ACC112 (cell line): Measurements from ENCODE around the gene LZTR1.

ENCODE experiments used
- H2AFZ ChIP-seq: fragments of 200-600 bp; sonication (generic); one replicate; pipeline ENCODE4 v1.6.0; 2017; ENCODE audit warnings: antibody characterized with exemption, low read length; ENCODE audit not compliant: unreplicated experiment
- H3K27ac ChIP-seq: fragments of 200-600 bp; sonication (generic); 2 replicates; pipeline ENCODE4 v1.5.1; 2014; ENCODE audit warnings: low read depth, mild to moderate bottlenecking, antibody characterized with exemption, low read length, moderate library complexity
- H3K27me3 ChIP-seq: fragments of 200-600 bp; sonication (generic); 2 replicates; pipeline ENCODE4 v1.6.1; 2014; ENCODE audit warnings: mild to moderate bottlenecking, antibody characterized with exemption, low read length, moderate library complexity, mixed read lengths; ENCODE audit not compliant: insufficient read depth
- H3K36me3 ChIP-seq: fragments of 200-600 bp; sonication (generic); 2 replicates; pipeline ENCODE4 v1.6.1; 2016; ENCODE audit warnings: mild to moderate bottlenecking, antibody characterized with exemption, low read length, moderate library complexity, mixed read lengths; ENCODE audit not compliant: insufficient read depth
- H3K4me1 ChIP-seq: fragments of 200-600 bp; sonication (generic); one replicate; pipeline ENCODE4 v1.6.1; 2016; ENCODE audit warnings: low read length, mixed read lengths; ENCODE audit not compliant: insufficient read depth, unreplicated experiment, control insufficient read depth
- H3K4me3 ChIP-seq: fragments of 200-600 bp; sonication (generic); 2 replicates; pipeline ENCODE4 v1.5.1; 2014; ENCODE audit warnings: mild to moderate bottlenecking, low read depth, low read length
- H3K79me2 ChIP-seq: fragments of 200-600 bp; sonication (generic); one replicate; pipeline ENCODE4 v1.6.0; 2016; ENCODE audit warnings: low read length; ENCODE audit not compliant: control insufficient read depth, unreplicated experiment, insufficient read depth

Gene LZTR1

GRCh38 chr22:21014202-21014725, 32.2 kb downstream of the LZTR1 start:
- Histone ChIP-seq H3K79me2 (no peaks in the 10 kb centered on the region), H3K4me3 (peak overlapping the region; percentile 76), H3K36me3 (no peaks in the 10 kb centered on the region), H3K4me1 (peaks cover 16% of the 10 kb centered on the region), H3K27me3 (no peaks in the 10 kb centered on the region), H2AFZ (peak overlapping the region; percentile 48), H3K27ac (peak overlapping the region; percentile 42)

DNA sequence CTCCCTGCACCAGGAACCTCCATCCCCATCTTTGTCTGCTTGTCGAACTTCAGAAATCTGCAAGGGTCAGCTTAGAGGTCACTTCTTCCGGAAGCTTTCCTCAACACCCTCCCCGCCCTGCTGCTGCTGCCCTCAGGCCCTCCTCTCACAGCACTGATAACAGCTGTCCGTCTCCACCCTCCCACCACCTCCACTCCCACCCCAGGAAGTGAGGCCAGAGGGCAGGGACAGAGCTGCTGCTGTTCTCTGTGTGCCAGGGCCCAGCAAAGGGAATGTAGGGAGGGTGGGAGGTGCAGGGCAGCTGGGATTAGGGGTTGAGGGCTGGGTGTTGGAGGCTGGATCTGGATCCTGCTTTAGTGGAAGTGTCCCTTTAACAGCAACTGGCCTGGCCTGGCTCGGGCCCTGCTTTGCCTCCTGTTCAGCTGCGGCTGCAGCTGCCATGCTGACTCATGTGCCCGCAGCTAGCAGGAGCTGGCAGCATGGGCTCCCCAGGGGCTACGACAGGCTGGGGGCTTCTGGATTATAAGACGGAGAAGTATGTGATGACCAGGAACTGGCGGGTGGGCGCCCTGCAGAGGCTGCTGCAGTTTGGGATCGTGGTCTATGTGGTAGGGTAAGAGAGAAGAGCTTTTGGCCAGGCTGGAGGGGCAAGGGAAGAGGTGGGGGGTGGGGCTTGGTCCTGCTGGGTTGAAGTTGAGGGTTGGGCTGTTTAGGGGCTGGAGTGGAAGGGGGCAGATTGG, 32.8 kb downstream of the LZTR1 start, which contains the start of gene P2RX6:
P2RX6 (plus strand) TSS at position 440 of the 740 bp plus-strand sequence; CDS start at position 450, 10 bp downstream.
- peak within 1 kb of the TSS; percentile 42 for H3K27ac ChIP-seq
- H3K4me3 ChIP-seq, result peak within 1 kb of the TSS; percentile 76
- H3K79me2 ChIP-seq, result no peaks in the 10 kb centered on the region
- no peaks in the 10 kb centered on the region for H3K36me3 ChIP-seq
- H3K4me1 ChIP-seq, result peaks cover 16% of the 10 kb centered on the region
- peak within 1 kb of the TSS; percentile 48 for H2AFZ ChIP-seq
- H3K27me3 ChIP-seq, result no peaks in the 10 kb centered on the region

DNA sequence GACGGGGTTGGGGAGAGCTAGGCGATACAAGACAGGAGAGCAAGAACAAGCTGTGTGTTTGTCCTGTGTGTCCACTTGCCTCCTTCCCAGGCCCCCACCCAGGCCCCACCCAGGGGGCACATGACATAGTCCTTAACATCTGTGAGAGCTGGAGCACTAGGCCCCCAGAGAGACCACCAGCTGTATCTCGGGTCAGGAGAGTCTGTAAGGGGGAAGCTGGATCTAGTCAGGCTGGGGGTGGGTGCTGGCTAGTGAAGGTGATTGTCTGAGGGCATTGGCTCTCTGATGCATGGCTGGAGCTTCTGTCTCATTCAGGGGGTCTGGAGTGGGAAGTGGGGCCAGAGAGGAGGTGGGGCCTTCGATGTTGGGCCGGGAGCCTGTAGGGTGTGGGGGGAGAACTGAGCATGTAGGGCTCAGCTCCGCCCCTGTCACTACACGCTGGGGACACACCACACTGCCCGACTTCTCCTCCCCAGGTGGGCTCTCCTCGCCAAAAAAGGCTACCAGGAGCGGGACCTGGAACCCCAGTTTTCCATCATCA, 33.4 kb downstream of the LZTR1 start:
- no peak overlapping the region for H2AFZ ChIP-seq

GRCh38 chr22:21016644-21017420, 34.7 kb downstream of the LZTR1 start:
- Histone ChIP-seq H3K36me3 (no peaks in the 10 kb centered on the region), H3K79me2 (no peaks in the 10 kb centered on the region), H3K4me1 (peaks cover 16% of the 10 kb centered on the region), H3K27me3 (no peaks in the 10 kb centered on the region), H3K27ac (no peak overlapping the region), H3K4me3 (no peak overlapping the region), H2AFZ (no peak overlapping the region)

More for the DNA sequence above, 33.4 kb downstream of the LZTR1 start:
- Histone ChIP-seq H3K4me3 (peak overlapping the region; percentile 76), H3K36me3 (no peaks in the 10 kb centered on the region), H3K27me3 (no peaks in the 10 kb centered on the region), H3K4me1 (peaks cover 16% of the 10 kb centered on the region), H3K79me2 (no peaks in the 10 kb centered on the region), H3K27ac (peak overlapping the region; percentile 42; the same call in 1 of the 2 replicates)

DNA sequence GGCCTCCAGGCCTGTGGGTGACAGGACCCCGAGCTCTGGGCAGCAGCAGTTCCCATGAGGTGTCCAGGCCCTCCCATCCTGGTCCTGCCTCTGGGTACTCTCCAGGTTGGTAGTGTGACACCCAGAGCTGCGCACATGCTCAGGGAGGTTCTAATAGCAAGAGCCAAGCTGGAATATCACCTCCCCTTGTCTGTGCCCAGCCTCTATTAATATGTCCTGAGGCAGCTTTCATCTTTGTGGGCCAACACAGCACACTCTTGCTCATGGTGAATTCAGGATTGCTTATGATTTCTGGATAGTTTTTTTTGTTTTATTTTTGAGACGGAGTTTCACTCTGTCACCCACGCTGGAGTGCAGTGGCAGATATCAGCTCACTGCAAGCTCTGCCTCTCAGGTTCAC, 36.2 kb downstream of the LZTR1 start:
- Histone ChIP-seq H3K27ac (no peak overlapping the region), H3K4me3 (no peak overlapping the region), H3K27me3 (no peaks in the 10 kb centered on the region), H3K79me2 (no peaks in the 10 kb centered on the region), H3K4me1 (peaks cover 16% of the 10 kb centered on the region), H2AFZ (no peak overlapping the region), H3K36me3 (no peaks in the 10 kb centered on the region)

- Histone ChIP-seq H3K27me3 (no peaks in the 10 kb centered on the region), H3K36me3 (no peaks in the 10 kb centered on the region), H3K4me1 (no peaks in the 10 kb centered on the region), H2AFZ (no peak overlapping the region), H3K79me2 (no peaks in the 10 kb centered on the region), H3K4me3 (no peak overlapping the region), H3K27ac (no peak overlapping the region)
Measured at GRCh38 chr22:21020802-21021429, 38.8 kb downstream of the LZTR1 start.

DNA sequence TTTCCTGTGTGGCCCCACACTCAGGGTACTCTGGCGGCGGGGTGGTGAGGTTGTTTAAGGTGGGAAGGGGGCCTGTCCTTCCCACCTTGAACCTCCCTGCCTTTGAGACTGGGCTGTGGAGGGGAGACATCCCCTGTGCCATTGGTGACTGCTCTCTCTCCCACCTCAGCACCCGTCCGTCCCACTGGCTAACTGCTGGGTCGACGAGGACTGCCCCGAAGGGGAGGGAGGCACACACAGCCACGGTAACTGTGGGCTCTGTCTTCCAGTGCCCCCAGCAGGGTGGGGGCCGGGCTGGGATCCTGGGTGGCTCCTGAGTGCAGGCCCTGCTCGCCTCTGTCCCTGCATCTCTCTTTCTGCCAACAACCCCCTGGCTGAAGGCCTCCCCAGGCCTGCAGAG, 40.4 kb downstream of the LZTR1 start:
- H3K4me1 ChIP-seq, result no peaks in the 10 kb centered on the region
- H3K79me2 ChIP-seq, result no peaks in the 10 kb centered on the region
- no peaks in the 10 kb centered on the region for H3K27me3 ChIP-seq
- H3K36me3 ChIP-seq, result no peaks in the 10 kb centered on the region
- H3K4me3 ChIP-seq, result no peak overlapping the region
- no peak overlapping the region for H2AFZ ChIP-seq
- no peak overlapping the region for H3K27ac ChIP-seq

DNA sequence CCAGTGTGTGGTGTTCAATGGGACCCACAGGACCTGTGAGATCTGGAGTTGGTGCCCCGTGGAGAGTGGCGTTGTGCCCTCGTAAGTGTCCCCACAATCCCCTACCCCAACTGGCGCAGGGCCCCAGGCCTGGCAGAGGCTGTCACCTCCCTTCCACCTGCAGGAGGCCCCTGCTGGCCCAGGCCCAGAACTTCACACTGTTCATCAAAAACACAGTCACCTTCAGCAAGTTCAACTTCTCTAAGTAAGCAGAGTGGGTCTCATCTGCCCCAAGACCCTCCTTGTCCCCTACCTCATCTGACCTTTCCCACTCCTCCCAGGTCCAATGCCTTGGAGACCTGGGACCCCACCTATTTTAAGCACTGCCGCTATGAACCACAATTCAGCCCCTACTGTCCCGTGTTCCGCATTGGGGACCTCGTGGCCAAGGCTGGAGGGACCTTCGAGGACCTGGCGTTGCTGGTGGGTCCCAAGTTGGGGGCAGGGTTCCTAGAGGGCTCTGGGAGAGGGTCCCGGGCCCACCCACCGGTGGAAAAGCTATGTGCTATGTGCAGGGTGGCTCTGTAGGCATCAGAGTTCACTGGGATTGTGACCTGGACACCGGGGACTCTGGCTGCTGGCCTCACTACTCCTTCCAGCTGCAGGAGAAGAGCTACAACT, 41.0 kb downstream of the LZTR1 start:
- H3K79me2 ChIP-seq, result no peaks in the 10 kb centered on the region
- H3K4me1 ChIP-seq, result no peaks in the 10 kb centered on the region
- no peak overlapping the region for H2AFZ ChIP-seq
- H3K36me3 ChIP-seq, result no peaks in the 10 kb centered on the region
- no peaks in the 10 kb centered on the region for H3K27me3 ChIP-seq
- no peak overlapping the region for H3K4me3 ChIP-seq
- H3K27ac ChIP-seq, result no peak overlapping the region

GRCh38 chr22:21025266-21025665, 43.2 kb downstream of the LZTR1 start:
- H2AFZ ChIP-seq, result no peak overlapping the region
- no peaks in the 10 kb centered on the region for H3K27me3 ChIP-seq

More at GRCh38 chr22:21025266-21025665, 43.2 kb downstream of the LZTR1 start:
- Histone ChIP-seq H3K79me2 (no peaks in the 10 kb centered on the region), H3K4me1 (no peaks in the 10 kb centered on the region), H3K27ac (no peak overlapping the region), H3K36me3 (no peaks in the 10 kb centered on the region), H3K4me3 (no peak overlapping the region)
